Keratinocyte (primary cell): ENCODE data around the gene SEMA4D. TPM values are rescaled to one million over a fixed set of nuclear protein-coding genes. Genes with fewer than 3 reads are reported as not detected.

Experiments
- DNase-seq: peaks from one replicate; pipeline ENCODE4 v3.0.0-alpha.2; 2011; ENCODE audit warnings: low read depth, missing footprints, low spot score
- FAIRE-seq: peaks from 2 replicates; lab custom pipeline; 2011; peaks lifted over from hg19 to GRCh38; lab: Jason Lieb, UNC
- H2AFZ ChIP-seq: 2 replicates; pipeline ENCODE4 v1.6.0; 2012; ENCODE audit warnings: low read length, control low read depth, inconsistent platforms; ENCODE audit not compliant: control insufficient read depth
- H3K27ac ChIP-seq: 2 replicates; pipeline ENCODE4 v1.5.1; 2011; ENCODE audit warnings: low read length; ENCODE audit not compliant: control insufficient read depth, insufficient read depth
- H3K27me3 ChIP-seq: 3 replicates; pipeline ENCODE4 v1.6.0; 2011; ENCODE audit warnings: low read length; ENCODE audit not compliant: control insufficient read depth, insufficient read depth; ENCODE audit errors: extremely low read depth
- H3K36me3 ChIP-seq, 2 experiments: 2 replicates in 1 of 2; 3 replicates in 1 of 2; pipeline ENCODE4 v1.5.1; 2011; ENCODE audit warnings: low read length in 2 of 2, mild to moderate bottlenecking in 1 of 2; ENCODE audit not compliant: control insufficient read depth in 2 of 2, insufficient read depth in 2 of 2; ENCODE audit errors: extremely low read depth in 1 of 2
- H3K4me1 ChIP-seq: 3 replicates; pipeline ENCODE4 v1.5.1; 2011; ENCODE audit warnings: low read length; ENCODE audit not compliant: control insufficient read depth, insufficient read depth; ENCODE audit errors: extremely low read depth
- H3K4me2 ChIP-seq: 3 replicates; pipeline ENCODE4 v1.6.0; 2011; ENCODE audit warnings: low read depth, low read length; ENCODE audit not compliant: control insufficient read depth, insufficient read depth; ENCODE audit errors: extremely low read depth
- H3K4me3 ChIP-seq, 3 experiments: fragments of 200-600 bp in 1 of 3; sonication (generic) in 1 of 3; 2 replicates in 2 of 3; 3 replicates in 1 of 3; pipeline ENCODE4 v1.5.1; 2011 to 2016; ENCODE audit warnings: low read length in 3 of 3, mild to moderate bottlenecking in 3 of 3, control low read depth in 2 of 3, inconsistent platforms in 1 of 3, low read depth in 1 of 3, mixed read lengths in 1 of 3, mixed run types in 1 of 3, moderate library complexity in 1 of 3; ENCODE audit not compliant: control insufficient read depth in 2 of 3, insufficient read depth in 2 of 3; ENCODE audit errors: extremely low read depth in 1 of 3
- H3K79me2 ChIP-seq: 2 replicates; pipeline ENCODE4 v1.6.0; 2012; ENCODE audit warnings: low read length; ENCODE audit not compliant: control insufficient read depth, insufficient read depth
- H3K9ac ChIP-seq: 3 replicates; pipeline ENCODE4 v1.6.0; 2011; ENCODE audit warnings: low read length; ENCODE audit not compliant: control insufficient read depth, insufficient read depth; ENCODE audit errors: extremely low read depth
- H3K9me1 ChIP-seq: 3 replicates; pipeline ENCODE4 v1.6.0; 2011; ENCODE audit warnings: low read length; ENCODE audit not compliant: control insufficient read depth, insufficient read depth; ENCODE audit errors: extremely low read depth
- H3K9me3 ChIP-seq: 2 replicates; pipeline ENCODE4 v1.5.1; 2012; ENCODE audit warnings: low read depth, low read length; ENCODE audit not compliant: control insufficient read depth
- H4K20me1 ChIP-seq: 3 replicates; pipeline ENCODE4 v1.6.0; 2011; ENCODE audit warnings: low read length; ENCODE audit not compliant: control insufficient read depth, insufficient read depth; ENCODE audit errors: extremely low read depth
- EZH2 ChIP-seq: IDR thresholded peaks from one replicate; pipeline ENCODE4 v1.6.1; 2012; ENCODE audit warnings: inconsistent platforms, mild to moderate bottlenecking, low read length, moderate library complexity
- dilution Hi-C: fragments of 300-500 bp; cut with MboI; formaldehyde crosslinking; loops from one replicate; pipeline ENCODE4 v1.7.0; 2020; ENCODE audit warnings: low sequenced_read_pairs; ENCODE audit not compliant: extremely low pct_ligation_motif_present
- polyA plus RNA-seq, 5 experiments: library from polyadenylated mRNA; depleted of rRNA in 3 of 5; stranded (reverse) in 3 of 5; stranded (forward) in 1 of 5; unstranded in 1 of 5; fragments of >200 nt; gene quantifications; 1 replicate in 1 of 5; 2 replicates in 3 of 5; 3 replicates in 1 of 5; pipeline versions ENCODE4 v1.2.1 to v1.2.3, GENCODE V29; 2011 to 2012; ENCODE audit warnings: missing spikeins in 2 of 5, low read depth in 1 of 5, low replicate concordance in 1 of 5
- TF ChIP-seq, protein P1 (sequence below), 3 experiments: IDR thresholded peaks in 1 of 3; conservative IDR thresholded peaks in 1 of 3; optimal IDR thresholded peaks in 1 of 3; 2 replicates in 2 of 3; 3 replicates in 1 of 3; pipeline versions ENCODE3 to v1.5.1; 2011; ENCODE audit warnings: low read length in 3 of 3, mild to moderate bottlenecking in 3 of 3, moderate library complexity in 2 of 3, control low read depth in 1 of 3, inconsistent platforms in 1 of 3; ENCODE audit not compliant: insufficient read depth in 2 of 3; ENCODE audit errors: extremely low read depth in 1 of 3

The SEMA4D gene
- polyA plus RNA-seq, 1 donor (not counting 4 experiments of a cell fraction or from before 2014, with no cell fraction given), result 0.43 TPM

DNA sequence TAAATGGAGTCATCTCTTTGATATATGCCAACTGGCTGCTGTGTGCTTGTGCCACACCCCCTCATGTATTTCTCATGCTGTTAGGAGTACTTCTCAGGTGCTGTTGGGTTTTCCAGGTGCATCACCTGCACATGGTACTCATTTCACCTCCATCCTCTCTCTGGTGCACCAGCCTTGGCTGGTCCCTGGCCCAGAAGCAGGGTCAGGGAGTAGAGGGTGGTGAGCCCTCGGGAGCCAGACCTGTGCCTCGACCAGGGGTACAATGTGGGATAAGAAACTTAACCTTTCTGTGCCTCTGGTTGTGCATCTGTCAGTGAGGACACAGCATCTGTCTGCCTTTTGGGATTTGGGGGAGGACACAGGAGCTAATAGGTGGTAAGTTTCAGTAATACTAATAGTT lies 141.1 kb downstream of the SEMA4D start:
- peaks cover 36 to 37% of the 10 kb centered on the region in 2 experiments for H3K36me3 ChIP-seq
- no peaks in the 10 kb centered on the region for H3K79me2 ChIP-seq
- no peaks in the 10 kb centered on the region for H3K9me3 ChIP-seq
- dilution Hi-C loops, result no loop called here
- H3K4me1 ChIP-seq, result no peaks in the 10 kb centered on the region
- no peaks in the 10 kb centered on the region for H4K20me1 ChIP-seq
- H3K9ac ChIP-seq, result no peak overlapping the region
- no peak overlapping the region for H3K27ac ChIP-seq
- H3K27me3 ChIP-seq, result no peaks in the 10 kb centered on the region
- DNase-seq, result no peak
- H2AFZ ChIP-seq, result no peak overlapping the region
- no peaks in the 10 kb centered on the region for H3K9me1 ChIP-seq
- TF ChIP-seq EZH2, result no peak
- TF ChIP-seq, protein P1, sequence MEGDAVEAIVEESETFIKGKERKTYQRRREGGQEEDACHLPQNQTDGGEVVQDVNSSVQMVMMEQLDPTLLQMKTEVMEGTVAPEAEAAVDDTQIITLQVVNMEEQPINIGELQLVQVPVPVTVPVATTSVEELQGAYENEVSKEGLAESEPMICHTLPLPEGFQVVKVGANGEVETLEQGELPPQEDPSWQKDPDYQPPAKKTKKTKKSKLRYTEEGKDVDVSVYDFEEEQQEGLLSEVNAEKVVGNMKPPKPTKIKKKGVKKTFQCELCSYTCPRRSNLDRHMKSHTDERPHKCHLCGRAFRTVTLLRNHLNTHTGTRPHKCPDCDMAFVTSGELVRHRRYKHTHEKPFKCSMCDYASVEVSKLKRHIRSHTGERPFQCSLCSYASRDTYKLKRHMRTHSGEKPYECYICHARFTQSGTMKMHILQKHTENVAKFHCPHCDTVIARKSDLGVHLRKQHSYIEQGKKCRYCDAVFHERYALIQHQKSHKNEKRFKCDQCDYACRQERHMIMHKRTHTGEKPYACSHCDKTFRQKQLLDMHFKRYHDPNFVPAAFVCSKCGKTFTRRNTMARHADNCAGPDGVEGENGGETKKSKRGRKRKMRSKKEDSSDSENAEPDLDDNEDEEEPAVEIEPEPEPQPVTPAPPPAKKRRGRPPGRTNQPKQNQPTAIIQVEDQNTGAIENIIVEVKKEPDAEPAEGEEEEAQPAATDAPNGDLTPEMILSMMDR (optimal IDR thresholded peaks at IDR 0.05 in 1 of 3, IDR thresholded peaks at IDR 0.05 in 1 of 3, conservative IDR thresholded peaks at IDR 0.05 in 1 of 3; ENCODE audit: extremely low read depth in 1 of 3, insufficient read depth in 2 of 3, low read length in 3 of 3), result no peak
- no peak overlapping the region for H3K4me2 ChIP-seq
- no peak for FAIRE-seq
- no peak overlapping the region for H3K4me3 ChIP-seq

DNA sequence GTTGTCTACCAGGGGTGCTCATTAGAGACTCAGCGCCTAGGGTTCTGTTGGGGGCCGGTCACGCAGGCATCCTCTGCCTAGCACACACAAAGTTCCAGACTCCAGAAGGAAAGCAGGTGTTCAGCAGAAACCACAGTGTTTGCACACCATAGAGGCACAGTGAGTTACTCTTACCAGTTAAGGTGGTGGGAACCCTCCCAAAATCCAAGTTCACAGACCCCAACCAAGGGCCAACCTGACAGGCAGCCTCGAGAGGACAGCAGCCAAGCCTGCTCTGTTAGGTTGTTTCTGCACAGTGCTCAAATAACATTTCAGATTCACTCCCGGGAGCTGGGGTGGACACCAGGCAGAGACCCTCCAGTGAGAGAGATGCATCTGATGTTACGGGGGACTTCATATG lies 143.4 kb downstream of the SEMA4D start:
- no peak overlapping the region for H3K4me3 ChIP-seq
- no peak overlapping the region for H3K27ac ChIP-seq
- peaks cover 38 to 41% of the 10 kb centered on the region in 2 experiments for H3K36me3 ChIP-seq
- no peak overlapping the region for H3K9ac ChIP-seq
- H3K4me1 ChIP-seq, result no peaks in the 10 kb centered on the region
- no peaks in the 10 kb centered on the region for H3K9me3 ChIP-seq
- no peaks in the 10 kb centered on the region for H3K9me1 ChIP-seq
- no peaks in the 10 kb centered on the region for H3K27me3 ChIP-seq
- DNase-seq (no peak), FAIRE-seq (no peak)
- no peak overlapping the region for H2AFZ ChIP-seq
- H3K79me2 ChIP-seq, result no peaks in the 10 kb centered on the region
- dilution Hi-C loops, result no loop called here
- H4K20me1 ChIP-seq, result no peaks in the 10 kb centered on the region
- no peak for TF ChIP-seq EZH2
- TF ChIP-seq, protein P1 (optimal IDR thresholded peaks at IDR 0.05 in 1 of 3, IDR thresholded peaks at IDR 0.05 in 1 of 3, conservative IDR thresholded peaks at IDR 0.05 in 1 of 3; ENCODE audit: extremely low read depth in 1 of 3, insufficient read depth in 2 of 3, low read length in 3 of 3), result no peak
- no peak overlapping the region for H3K4me2 ChIP-seq
